Keratinocyte (primary cell): ENCODE results near the gene SLC27A1.

Experiments used
- EZH2 ChIP-seq: IDR thresholded peaks from one replicate; pipeline ENCODE4 v1.6.1; 2012; ENCODE audit warnings: inconsistent platforms, mild to moderate bottlenecking, low read length, moderate library complexity
- TF ChIP-seq, protein P1 (sequence below), 3 experiments: IDR thresholded peaks in 1 of 3; conservative IDR thresholded peaks in 1 of 3; optimal IDR thresholded peaks in 1 of 3; 2 replicates in 2 of 3; 3 replicates in 1 of 3; pipeline versions ENCODE3 to v1.5.1; 2011; ENCODE audit warnings: low read length in 3 of 3, mild to moderate bottlenecking in 3 of 3, moderate library complexity in 2 of 3, control low read depth in 1 of 3, inconsistent platforms in 1 of 3; ENCODE audit not compliant: insufficient read depth in 2 of 3; ENCODE audit errors: extremely low read depth in 1 of 3

DNA sequence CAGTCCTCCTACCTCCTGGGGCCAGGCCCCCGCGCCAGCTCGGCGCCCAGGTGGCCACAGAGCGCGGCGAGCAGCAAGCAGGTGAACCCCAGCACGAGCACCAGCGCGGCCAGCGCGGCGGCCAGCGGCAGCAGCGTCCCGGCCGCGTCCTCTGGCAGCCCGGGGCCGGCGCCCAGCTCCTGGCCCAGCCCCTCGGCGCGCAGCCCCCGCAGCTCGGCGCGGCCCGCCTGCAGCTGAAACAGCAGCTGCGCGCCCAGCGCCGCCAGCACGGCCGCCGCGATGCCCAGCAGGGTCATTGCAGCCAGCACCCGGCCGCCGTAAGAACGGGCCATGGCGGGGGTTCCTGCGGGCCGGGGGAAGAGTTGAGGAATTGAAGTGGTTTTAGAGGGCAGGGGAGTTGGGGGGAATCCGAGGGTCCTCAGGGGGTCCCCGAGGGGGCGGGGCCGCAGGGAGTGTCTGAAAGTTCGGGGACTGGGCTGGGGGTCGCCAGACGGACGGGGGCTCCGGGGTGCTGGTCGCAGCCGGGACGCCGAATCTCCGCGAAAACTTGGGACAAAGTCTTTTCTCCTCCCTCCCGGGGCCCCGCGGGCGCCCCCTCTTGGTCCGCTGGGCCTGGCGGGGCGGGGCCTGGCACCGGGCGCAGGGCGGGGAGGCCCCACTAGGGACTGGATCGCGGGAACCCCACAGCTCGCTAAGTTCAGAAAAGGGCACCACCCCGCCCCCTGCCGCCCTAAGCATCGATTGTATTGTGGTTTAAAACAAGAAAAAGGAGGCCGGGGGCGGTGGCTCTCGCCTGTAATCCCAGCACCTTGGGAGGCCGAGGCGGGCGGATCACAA, 22.0 kb upstream of the SLC27A1 start, which contains the start of gene TMEM221:
- TF ChIP-seq, protein P1, sequence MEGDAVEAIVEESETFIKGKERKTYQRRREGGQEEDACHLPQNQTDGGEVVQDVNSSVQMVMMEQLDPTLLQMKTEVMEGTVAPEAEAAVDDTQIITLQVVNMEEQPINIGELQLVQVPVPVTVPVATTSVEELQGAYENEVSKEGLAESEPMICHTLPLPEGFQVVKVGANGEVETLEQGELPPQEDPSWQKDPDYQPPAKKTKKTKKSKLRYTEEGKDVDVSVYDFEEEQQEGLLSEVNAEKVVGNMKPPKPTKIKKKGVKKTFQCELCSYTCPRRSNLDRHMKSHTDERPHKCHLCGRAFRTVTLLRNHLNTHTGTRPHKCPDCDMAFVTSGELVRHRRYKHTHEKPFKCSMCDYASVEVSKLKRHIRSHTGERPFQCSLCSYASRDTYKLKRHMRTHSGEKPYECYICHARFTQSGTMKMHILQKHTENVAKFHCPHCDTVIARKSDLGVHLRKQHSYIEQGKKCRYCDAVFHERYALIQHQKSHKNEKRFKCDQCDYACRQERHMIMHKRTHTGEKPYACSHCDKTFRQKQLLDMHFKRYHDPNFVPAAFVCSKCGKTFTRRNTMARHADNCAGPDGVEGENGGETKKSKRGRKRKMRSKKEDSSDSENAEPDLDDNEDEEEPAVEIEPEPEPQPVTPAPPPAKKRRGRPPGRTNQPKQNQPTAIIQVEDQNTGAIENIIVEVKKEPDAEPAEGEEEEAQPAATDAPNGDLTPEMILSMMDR (optimal IDR thresholded peaks at IDR 0.05 in 1 of 3, IDR thresholded peaks at IDR 0.05 in 1 of 3, conservative IDR thresholded peaks at IDR 0.05 in 1 of 3; ENCODE audit: extremely low read depth in 1 of 3, insufficient read depth in 2 of 3, low read length in 3 of 3): peak in 2 of 3 experiments; percentile 45 to 51
- TF ChIP-seq EZH2: no peak
